Umbilical cord (tissue), 2 donors: Measurements from ENCODE around the gene KRTAP11-1. TPM values are rescaled to one million over a fixed set of nuclear protein-coding genes. Genes with fewer than 3 reads are reported as not detected.

ENCODE experiments used
- DNase-seq: peaks from one replicate; pipeline ENCODE4 v3.0.0-alpha.2; 2015; ENCODE audit warnings: low spot score
- total RNA-seq: library from RNA; depleted of rRNA; stranded (reverse); fragments of >200 nt; gene quantifications from one replicate; pipeline ENCODE4 v1.2.3, GENCODE V29; 2014; ENCODE audit warnings: low replicate concordance; ENCODE audit not compliant: insufficient read depth

Gene KRTAP11-1
- total RNA-seq = 2.4 TPM

GRCh38 chr21:30881480-30881879, at the start of gene KRTAP11-1:
Gene KRTAP11-1, minus strand, starts transcription at chr21:30881580. Its CDS starts 56 bp downstream, at chr21:30881524.
- no peak for DNase-seq

- peak; percentile 93 for DNase-seq
These were observed 42.8 kb upstream of the KRTAP11-1 start for GRCh38 chr21:30924146-30924700.

DNA sequence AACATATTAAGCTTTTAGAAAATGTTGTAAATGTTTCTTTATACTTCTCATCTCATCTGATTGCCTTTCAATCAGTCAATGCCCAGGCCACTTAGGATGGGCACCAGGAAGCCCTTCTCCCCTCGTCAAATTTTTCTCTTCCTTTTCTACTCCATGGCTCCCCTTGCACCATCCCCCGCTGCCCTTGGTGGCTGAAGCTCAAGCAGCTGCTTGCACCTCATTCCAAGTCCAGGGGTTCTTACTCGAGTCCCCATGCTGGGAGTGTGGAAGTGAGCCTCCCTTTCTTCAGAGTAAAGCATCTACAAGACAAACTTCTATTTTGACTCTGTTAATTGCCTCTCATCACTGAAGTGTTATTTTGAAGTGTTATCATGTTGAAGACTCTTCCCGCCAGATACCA, 39.7 kb upstream of the KRTAP11-1 start:
- no peak for DNase-seq

DNA sequence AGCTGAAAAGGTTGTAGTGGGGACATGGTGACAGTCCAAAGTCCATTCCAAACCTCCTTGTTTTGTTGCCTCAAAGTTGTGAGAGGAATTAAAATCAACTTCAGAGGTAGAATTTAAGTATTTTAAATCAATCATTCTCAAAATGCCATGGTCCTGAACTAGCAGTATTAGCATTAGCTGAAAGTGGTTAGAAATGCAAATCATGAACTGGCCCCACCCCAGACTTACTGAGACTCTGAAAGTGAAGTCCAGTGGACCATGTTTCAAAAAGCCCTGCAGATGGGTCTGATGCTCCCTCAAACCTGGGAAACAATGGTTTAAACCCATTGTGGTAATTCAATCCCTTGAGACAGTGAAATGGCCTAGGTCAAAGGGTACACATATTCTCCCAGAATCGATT, 36.2 kb upstream of the KRTAP11-1 start:
- no peak for DNase-seq

- DNase-seq = no peak
These were observed 19.5 kb upstream of the KRTAP11-1 start for GRCh38 chr21:30900881-30901280.

- no peak for DNase-seq
These were observed 1.7 kb upstream of the KRTAP11-1 start for GRCh38 chr21:30882866-30883597.

DNA sequence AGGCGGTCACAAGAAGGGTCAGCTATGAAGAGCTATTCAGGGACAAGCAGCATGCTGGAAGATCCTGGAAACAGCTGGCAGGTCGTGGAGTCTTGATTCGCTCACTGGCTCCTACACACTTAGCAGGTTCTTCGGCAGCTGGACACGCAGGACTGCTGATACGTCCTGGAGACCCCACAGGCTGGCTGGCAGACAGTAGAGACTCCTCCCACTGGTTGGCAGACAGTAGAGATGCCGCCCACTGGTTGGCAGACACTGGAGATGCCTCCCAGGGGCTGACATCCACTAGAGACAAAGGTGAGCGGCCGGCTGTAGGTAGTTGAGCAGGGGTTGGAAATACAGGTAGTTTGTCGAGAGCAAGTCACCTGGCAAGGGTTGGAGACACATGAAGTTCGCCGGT, 466 bp downstream of the KRTAP11-1 start:
- DNase-seq = no peak

- peak; percentile 57 for DNase-seq
These were observed 6.9 kb downstream of the KRTAP11-1 start for GRCh38 chr21:30874526-30874925.

DNA sequence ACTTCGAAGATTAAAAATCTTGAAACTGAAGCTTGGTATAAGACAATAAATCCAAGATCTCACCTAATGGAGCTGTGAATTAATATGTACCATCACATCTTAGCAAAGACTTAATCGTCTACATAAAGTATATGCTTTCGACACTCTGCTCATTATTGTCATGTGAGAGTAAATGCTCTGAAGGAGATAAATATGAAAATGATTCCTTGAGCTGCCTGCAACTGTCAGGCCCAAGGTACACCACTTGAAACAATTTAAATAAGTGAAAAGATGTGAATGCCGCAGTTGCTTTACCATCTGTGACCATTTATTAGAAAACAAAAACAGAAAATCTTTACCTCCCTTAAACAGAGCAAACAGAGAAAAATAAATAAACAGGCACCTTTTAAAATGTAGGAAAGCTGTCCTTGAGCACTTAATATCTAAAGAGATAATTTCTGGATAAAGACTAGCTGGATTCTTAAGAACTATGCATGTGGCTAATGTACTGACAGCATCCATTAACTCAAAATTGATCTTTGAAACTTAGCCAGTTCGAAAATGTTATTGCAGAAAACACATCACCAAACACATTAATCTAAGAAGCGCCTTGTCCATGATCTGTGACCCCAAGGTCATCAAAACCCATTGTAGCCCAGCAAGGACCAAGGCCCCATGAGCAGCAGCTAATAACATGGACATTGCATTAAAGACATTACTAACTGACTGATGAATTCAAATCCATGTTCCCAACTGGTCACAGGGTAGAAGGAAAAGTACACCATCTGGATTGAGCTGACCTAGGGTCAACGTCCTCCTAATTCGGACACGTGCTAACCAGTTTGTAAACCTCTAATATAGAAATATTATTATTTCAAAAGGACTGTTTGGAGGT, 33.5 kb downstream of the KRTAP11-1 start:
- DNase-seq = no peak

DNA sequence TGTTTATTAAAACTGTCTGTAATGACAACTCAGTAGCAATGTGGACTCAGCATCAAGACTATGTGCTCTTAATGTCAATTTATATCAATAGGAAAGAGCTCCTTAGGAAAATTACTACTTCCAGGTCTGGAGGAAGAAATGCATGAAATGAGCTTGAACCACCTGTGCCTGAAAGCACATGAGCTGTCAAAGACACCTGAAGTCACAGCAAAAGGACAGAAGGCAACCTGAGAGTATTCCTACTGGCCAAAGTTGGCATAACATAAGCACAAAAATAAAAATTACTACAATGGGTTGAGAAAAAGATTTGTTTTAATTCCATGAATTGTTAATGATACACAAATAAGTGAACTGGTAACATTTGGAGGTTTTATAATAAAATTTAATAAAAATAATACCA, 38.4 kb downstream of the KRTAP11-1 start:
- no peak for DNase-seq

- DNase-seq = peak; percentile 35
These were observed 42.1 kb downstream of the KRTAP11-1 start for GRCh38 chr21:30839304-30839703.

- no peak for DNase-seq
These were observed 42.8 kb downstream of the KRTAP11-1 start for GRCh38 chr21:30838536-30838935.

DNA sequence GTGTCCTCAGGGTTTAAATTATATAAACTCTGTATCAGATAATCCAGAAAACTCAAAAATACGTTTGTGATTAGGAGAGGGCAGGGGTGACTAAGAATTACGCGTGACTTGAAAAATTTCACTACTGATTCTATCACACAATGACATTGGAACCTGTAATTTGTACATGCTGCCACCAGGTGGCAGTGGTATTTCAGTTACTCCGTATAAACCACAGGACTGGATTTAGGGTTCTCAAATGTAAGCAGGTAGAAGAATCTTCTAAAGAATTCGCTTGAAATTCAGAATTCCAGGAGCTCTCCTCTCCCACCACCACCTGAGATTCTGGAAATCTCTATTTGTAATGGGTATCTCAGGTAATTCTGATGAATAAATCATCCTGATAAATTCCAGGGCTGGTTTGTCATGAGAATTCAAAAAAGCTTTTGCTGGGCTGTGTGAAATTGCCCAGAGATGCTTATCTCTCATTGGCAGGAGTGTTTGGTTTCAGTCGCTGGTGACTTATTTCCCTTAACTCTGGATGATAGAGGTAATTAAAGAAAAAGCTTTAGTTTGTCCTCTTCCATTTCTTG, 50.1 kb downstream of the KRTAP11-1 start:
- DNase-seq = peak; percentile 6

Other genes starting within 250 kb of the KRTAP11-1 start
- 3.9 TPM for gene KRTAP20-2, start 246.4 kb downstream of the KRTAP11-1 start, total RNA-seq
- gene KRTAP20-3, start 238.7 kb downstream of the KRTAP11-1 start, total RNA-seq = not detected
- not detected for gene KRTAP21-3, start 162.8 kb downstream of the KRTAP11-1 start, total RNA-seq
- gene KRTAP21-2, start 134.3 kb downstream of the KRTAP11-1 start, total RNA-seq = not detected
- gene KRTAP21-1, start 126.2 kb downstream of the KRTAP11-1 start, total RNA-seq = not detected
- gene KRTAP8-1, start 68.3 kb downstream of the KRTAP11-1 start, total RNA-seq = not detected
- gene KRTAP7-1, start 51.8 kb downstream of the KRTAP11-1 start, total RNA-seq = 10.1 TPM
- gene KRTAP19-8, start 156.9 kb upstream of the KRTAP11-1 start, total RNA-seq = not detected